Smooth muscle cell (in vitro differentiated cells): ENCODE results near the gene BMPR1A. TPM values are rescaled to one million over a fixed set of nuclear protein-coding genes. Genes with fewer than 3 reads are reported as not detected.

Experiments used
- DNase-seq: peaks from one replicate; lab custom pipeline; 2025; ENCODE audit not compliant: unreplicated experiment; lab: John Stamatoyannopoulos, UW
- H2AFZ ChIP-seq: fragments of 200-600 bp; sonication (generic); 2 replicates; pipeline ENCODE4 v1.6.0; 2016; ENCODE audit warnings: antibody characterized with exemption, low read depth, mild to moderate bottlenecking
- H3F3A ChIP-seq: fragments of 200-600 bp; sonication (generic); 2 replicates; pipeline ENCODE4 v1.6.0; 2017; ENCODE audit warnings: antibody characterized with exemption, low read depth
- H3K27ac ChIP-seq: fragments of 200-600 bp; sonication (generic); 2 replicates; pipeline ENCODE4 v1.5.1; 2016; ENCODE audit warnings: low read depth, mild to moderate bottlenecking
- H3K27me3 ChIP-seq: fragments of 200-600 bp; sonication (generic); 2 replicates; pipeline ENCODE4 v1.6.1; 2016; ENCODE audit warnings: low read depth, mild to moderate bottlenecking
- H3K36me3 ChIP-seq: fragments of 200-600 bp; sonication (generic); 2 replicates; pipeline ENCODE4 v1.5.1; 2016; ENCODE audit warnings: low read depth
- H3K4me1 ChIP-seq: fragments of 200-600 bp; sonication (generic); 2 replicates; pipeline ENCODE4 v1.5.1; 2016; ENCODE audit warnings: low read depth
- H3K4me2 ChIP-seq: fragments of 200-600 bp; sonication (generic); 2 replicates; pipeline ENCODE4 v1.6.0; 2016; ENCODE audit warnings: mild to moderate bottlenecking
- H3K4me3 ChIP-seq: fragments of 200-600 bp; sonication (generic); 2 replicates; pipeline ENCODE4 v1.5.1; 2016; ENCODE audit warnings: mild to moderate bottlenecking
- H3K79me2 ChIP-seq: fragments of 200-600 bp; sonication (generic); 2 replicates; pipeline ENCODE4 v1.6.0; 2016; ENCODE audit warnings: low read depth, mild to moderate bottlenecking
- H3K9ac ChIP-seq: fragments of 200-600 bp; sonication (generic); 2 replicates; pipeline ENCODE4 v1.6.0; 2016; ENCODE audit warnings: low read depth
- H3K9me3 ChIP-seq: fragments of 200-600 bp; sonication (generic); replicated peaks from 2 replicates; pipeline ENCODE4 v1.5.1; 2016; ENCODE audit warnings: low read depth
- H4K20me1 ChIP-seq: fragments of 200-600 bp; sonication (generic); 2 replicates; pipeline ENCODE4 v1.6.0; 2016; ENCODE audit warnings: low read depth
- CTCF ChIP-seq: fragments of 200-600 bp; sonication (generic); IDR thresholded peaks from 2 replicates; pipeline ENCODE4 v1.5.1; 2017; ENCODE audit warnings: borderline replicate concordance, mild to moderate bottlenecking, antibody characterized with exemption; ENCODE audit not compliant: insufficient read depth, poor library complexity, severe bottlenecking
- WGBS: methylation state at CpG from one replicate; pipeline ENCODE4 v1.1.7; 2016; ENCODE audit warnings: low lambda C conversion rate; 5-methylcytosine and 5-hydroxymethylcytosine counted together
- polyA plus RNA-seq: library from polyadenylated mRNA; unstranded; fragments of >200 nt; fragmentation: Nextera tagmentation; extraction: Ambion mirVana; gene quantifications from 2 replicates; pipeline ENCODE4 v1.2.1, GENCODE V29; 2016
- total RNA-seq: library from RNA; depleted of rRNA; stranded (reverse); fragments of >200 nt; gene quantifications from 2 replicates; pipeline ENCODE4 v1.2.3, GENCODE V29; 2014

BMPR1A gene
- total and polyA plus RNA-seq, 2 experiments from 2014 or later: 15.5 to 80.9 TPM

GRCh38 chr10:86823565-86823964 lies 67.1 kb downstream of the BMPR1A start:
- H3K4me2 ChIP-seq: no peak overlapping the region
- no peaks in the 10 kb centered on the region for H3F3A ChIP-seq
- H3K36me3 ChIP-seq: no peaks in the 10 kb centered on the region
- no peaks in the 10 kb centered on the region for H3K4me1 ChIP-seq
- no peak overlapping the region for H3K4me3 ChIP-seq
- TF ChIP-seq CTCF: no peak
- no peak overlapping the region for H3K9ac ChIP-seq
- H3K27me3 ChIP-seq: no peaks in the 10 kb centered on the region
- 65% methylated on average over 4 of the region's 4 CpGs for WGBS
- no peak for DNase-seq
- no peak overlapping the region for H2AFZ ChIP-seq
- no peaks in the 10 kb centered on the region for H3K9me3 ChIP-seq
- H3K79me2 ChIP-seq: peaks cover 97% of the 10 kb centered on the region
- peaks cover 97% of the 10 kb centered on the region for H4K20me1 ChIP-seq
- no peak overlapping the region for H3K27ac ChIP-seq

- DNase-seq: no peak
- no peak for TF ChIP-seq CTCF
- 68% methylated on average over 4 of the region's 4 CpGs for WGBS
- no peak overlapping the region for H3K4me3 ChIP-seq
- H3K9ac ChIP-seq: no peak overlapping the region
- H3K27me3 ChIP-seq: no peaks in the 10 kb centered on the region
- H4K20me1 ChIP-seq: peaks cover 97% of the 10 kb centered on the region
- H2AFZ ChIP-seq: no peak overlapping the region
- H3F3A ChIP-seq: no peaks in the 10 kb centered on the region
- no peaks in the 10 kb centered on the region for H3K36me3 ChIP-seq
- H3K4me1 ChIP-seq: no peaks in the 10 kb centered on the region
- no peak overlapping the region for H3K4me2 ChIP-seq
- peaks cover 97% of the 10 kb centered on the region for H3K79me2 ChIP-seq
- H3K9me3 ChIP-seq: no peaks in the 10 kb centered on the region
- H3K27ac ChIP-seq: no peak overlapping the region
Measured at GRCh38 chr10:86824151-86824550, 67.7 kb downstream of the BMPR1A start.

GRCh38 chr10:86825366-86825765 lies 68.9 kb downstream of the BMPR1A start:
- no peak overlapping the region for H2AFZ ChIP-seq
- H3K4me3 ChIP-seq: no peak overlapping the region
- H3K9me3 ChIP-seq: no peaks in the 10 kb centered on the region
- H3K4me1 ChIP-seq: peaks cover 6% of the 10 kb centered on the region
- WGBS: 94% methylated on average over 2 of the region's 2 CpGs
- H3K79me2 ChIP-seq: peaks cover 98% of the 10 kb centered on the region
- peaks cover 97% of the 10 kb centered on the region for H4K20me1 ChIP-seq
- H3K4me2 ChIP-seq: no peak overlapping the region
- H3K27ac ChIP-seq: no peak overlapping the region
- no peak overlapping the region for H3K9ac ChIP-seq
- no peaks in the 10 kb centered on the region for H3K36me3 ChIP-seq
- DNase-seq: no peak
- TF ChIP-seq CTCF: no peak
- no peaks in the 10 kb centered on the region for H3F3A ChIP-seq
- H3K27me3 ChIP-seq: no peaks in the 10 kb centered on the region

GRCh38 chr10:86827639-86828038 lies 71.2 kb downstream of the BMPR1A start:
- no peak overlapping the region for H2AFZ ChIP-seq
- DNase-seq: no peak
- H3K27me3 ChIP-seq: no peaks in the 10 kb centered on the region
- TF ChIP-seq CTCF: no peak
- peak overlapping the region; percentile 56 for H3K27ac ChIP-seq
- H3K79me2 ChIP-seq: peaks cover 98% of the 10 kb centered on the region
- no peaks in the 10 kb centered on the region for H3K36me3 ChIP-seq
- WGBS: 79% methylated on average over 7 of the region's 7 CpGs
- H3K4me3 ChIP-seq: no peak overlapping the region
- peaks cover 6% of the 10 kb centered on the region for H3K4me1 ChIP-seq
- H3K9ac ChIP-seq: no peak overlapping the region
- no peaks in the 10 kb centered on the region for H3K9me3 ChIP-seq
- no peak overlapping the region for H3K4me2 ChIP-seq
- no peaks in the 10 kb centered on the region for H3F3A ChIP-seq
- peaks cover 97% of the 10 kb centered on the region for H4K20me1 ChIP-seq
